Hair follicle dermal papilla cell (primary cell): ENCODE results near the gene RCSD1. TPM values are rescaled to one million over a fixed set of nuclear protein-coding genes. Genes with fewer than 3 reads are reported as not detected.

Source experiments
- total RNA-seq: library from RNA; depleted of rRNA; stranded (reverse); fragments of >200 nt; gene quantifications from 2 replicates; pipeline ENCODE4 v1.2.3, GENCODE V29; 2012

Gene RCSD1
- total RNA-seq: 0.12 TPM in 1 of 2 replicates, not detected in the other

GRCh38 chr1:167629681-167630567 lies at the start of gene RCSD1:
Gene RCSD1 (plus strand): TSS chr1:167630232. CDS start chr1:167630424, 192 bp downstream.

GRCh38 chr1:167721617-167722151 lies 91.7 kb downstream of the RCSD1 start, which contains the start of gene MPZL1:
Gene MPZL1 (plus strand): TSS chr1:167721982. CDS start chr1:167722152, 170 bp downstream.

Other genes starting within 250 kb of the RCSD1 start
- not detected in 2 replicates for gene CD247, start 111.7 kb upstream of the RCSD1 start, total RNA-seq
- gene CREG1, start 76.5 kb upstream of the RCSD1 start, total RNA-seq: 51.2 and 63.6 TPM in 2 replicates
- 175 and 188 TPM in 2 replicates for gene MPZL1, start 91.8 kb downstream of the RCSD1 start, total RNA-seq